Activated naive CD4-positive, alpha-beta T cell treated with anti-CD3 and anti-CD28 coated beads, Interleukin-2, amount 10 ng/mL, durations not matched to agents 7 days and 5 days (primary cell): ENCODE results near the gene SRPK3.

Experiments
- CTCF ChIA-PET: fragments of 350-600 bp; sonication (Branson Sonifier 250); formaldehyde crosslinking; loops from one replicate; lab custom pipeline; 2021; ENCODE audit warnings: antibody characterized with exemption; lab: Charles Lee
- DNase-seq: peaks from one replicate; pipeline ENCODE4 v3.0.0-alpha.2; 2020
- H3K27ac Mint-ChIP-seq: one replicate; pipeline ENCODE4 v1.8.0; 2021; ENCODE audit warnings: mild to moderate bottlenecking, moderate library complexity, mixed read lengths
- H3K27me3 Mint-ChIP-seq: one replicate; pipeline ENCODE4 v1.8.0; 2021; ENCODE audit warnings: mild to moderate bottlenecking, mixed read lengths
- H3K36me3 Mint-ChIP-seq: one replicate; pipeline ENCODE4 v1.8.0; 2021; ENCODE audit warnings: mixed read lengths
- H3K4me1 Mint-ChIP-seq: one replicate; pipeline ENCODE4 v1.8.0; 2021; ENCODE audit warnings: mixed read lengths
- H3K4me3 Mint-ChIP-seq: one replicate; pipeline ENCODE4 v1.8.0; 2021; ENCODE audit warnings: mild to moderate bottlenecking, moderate library complexity, mixed read lengths
- H3K9me3 Mint-ChIP-seq: one replicate; pipeline ENCODE4 v1.8.0; 2021; ENCODE audit warnings: mixed read lengths

Gene SRPK3, protein sequence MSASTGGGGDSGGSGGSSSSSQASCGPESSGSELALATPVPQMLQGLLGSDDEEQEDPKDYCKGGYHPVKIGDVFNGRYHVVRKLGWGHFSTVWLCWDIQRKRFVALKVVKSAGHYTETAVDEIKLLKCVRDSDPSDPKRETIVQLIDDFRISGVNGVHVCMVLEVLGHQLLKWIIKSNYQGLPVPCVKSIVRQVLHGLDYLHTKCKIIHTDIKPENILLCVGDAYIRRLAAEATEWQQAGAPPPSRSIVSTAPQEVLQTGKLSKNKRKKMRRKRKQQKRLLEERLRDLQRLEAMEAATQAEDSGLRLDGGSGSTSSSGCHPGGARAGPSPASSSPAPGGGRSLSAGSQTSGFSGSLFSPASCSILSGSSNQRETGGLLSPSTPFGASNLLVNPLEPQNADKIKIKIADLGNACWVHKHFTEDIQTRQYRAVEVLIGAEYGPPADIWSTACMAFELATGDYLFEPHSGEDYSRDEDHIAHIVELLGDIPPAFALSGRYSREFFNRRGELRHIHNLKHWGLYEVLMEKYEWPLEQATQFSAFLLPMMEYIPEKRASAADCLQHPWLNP

DNA sequence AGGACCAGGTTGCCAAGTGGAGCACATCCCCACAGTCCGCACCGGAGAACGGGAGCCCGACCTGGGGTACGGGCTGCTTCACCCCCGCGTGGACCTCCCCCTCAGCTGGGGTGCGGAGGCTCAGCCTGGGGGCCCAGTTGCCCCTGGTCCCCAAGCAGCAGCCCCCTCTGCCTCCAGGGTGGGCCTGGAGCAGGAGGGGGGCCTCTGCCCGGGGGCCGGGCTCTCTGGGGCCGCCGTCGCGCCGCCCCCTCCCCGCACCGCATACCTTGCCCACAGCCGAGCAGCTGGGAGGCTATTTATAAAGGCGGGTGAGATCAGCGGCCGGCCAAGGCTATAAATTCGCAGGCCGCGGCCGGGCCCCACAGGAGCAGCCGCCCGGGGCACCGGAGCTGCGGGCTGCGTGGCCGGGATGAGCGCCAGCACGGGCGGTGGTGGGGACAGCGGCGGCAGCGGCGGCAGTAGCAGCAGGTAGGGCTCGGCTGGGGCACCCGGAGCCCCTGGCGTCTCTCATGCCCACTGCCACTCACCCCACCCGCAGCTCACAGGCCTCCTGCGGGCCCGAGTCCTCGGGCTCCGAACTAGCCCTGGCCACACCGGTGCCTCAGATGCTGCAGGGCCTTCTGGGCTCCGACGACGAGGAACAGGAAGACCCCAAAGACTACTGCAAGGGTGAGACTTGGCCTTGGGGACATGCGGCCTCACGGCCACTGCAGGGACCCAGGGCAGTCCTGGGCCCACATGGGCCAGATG lies at the start of gene SRPK3:
Gene SRPK3, plus strand, starts transcription at position 364 of the 750 bp plus-strand sequence. Its CDS starts 46 bp downstream, at position 410.
- Mint-ChIP-seq H3K4me3 (no peak within 1 kb of the TSS), H3K36me3 (no peaks in the 10 kb centered on the region), H3K4me1 (no peaks in the 10 kb centered on the region), H3K27ac (peak within 1 kb of the TSS; percentile 49), H3K27me3 (peaks cover 29% of the 10 kb centered on the region), H3K9me3 (no peaks in the 10 kb centered on the region)
- CTCF ChIA-PET, result no interaction called here
- DNase-seq, result no peak

DNA sequence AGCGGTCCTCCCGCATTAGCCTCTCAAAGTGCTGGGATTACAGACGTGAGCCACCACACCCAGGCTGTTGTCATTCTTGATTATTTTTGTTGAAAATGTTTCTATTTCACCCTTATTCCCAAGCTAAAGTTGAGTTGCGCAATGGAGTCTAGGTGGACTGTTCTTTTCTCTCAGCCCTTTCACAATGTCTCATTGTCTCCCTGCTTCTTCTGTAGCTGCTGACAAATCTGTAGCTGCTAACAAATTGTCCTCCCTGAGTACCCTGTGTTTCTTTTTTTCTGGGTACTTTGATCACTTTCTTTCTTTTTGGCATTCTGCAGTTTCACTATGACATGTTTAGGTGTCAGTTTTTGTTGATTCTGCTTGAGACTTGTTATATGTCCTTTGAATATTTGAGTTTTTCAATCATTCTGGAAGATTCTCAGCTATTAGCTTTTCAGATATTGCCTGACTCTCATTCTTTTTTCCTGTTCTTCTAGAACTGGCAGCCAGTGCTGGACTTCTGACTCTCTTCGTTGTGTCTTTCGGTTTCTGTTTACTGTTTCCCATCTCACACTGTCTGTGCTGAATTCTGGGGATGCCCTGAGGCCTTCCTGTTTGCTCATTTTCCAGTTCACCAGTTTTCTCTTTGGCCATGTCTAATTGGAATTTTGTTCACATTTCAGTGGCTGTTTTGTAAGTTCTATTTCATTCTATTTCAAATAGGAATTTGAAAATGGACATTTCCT lies 49.6 kb upstream of the SRPK3 start:
- Mint-ChIP-seq H3K27ac (peak overlapping the region; percentile 82), H3K4me1 (peaks cover 44% of the 10 kb centered on the region), H3K9me3 (peaks cover 12% of the 10 kb centered on the region), H3K36me3 (peaks cover 36% of the 10 kb centered on the region), H3K27me3 (no peaks in the 10 kb centered on the region), H3K4me3 (no peak overlapping the region)
- no peak for DNase-seq
- CTCF ChIA-PET, result no interaction called here

DNA sequence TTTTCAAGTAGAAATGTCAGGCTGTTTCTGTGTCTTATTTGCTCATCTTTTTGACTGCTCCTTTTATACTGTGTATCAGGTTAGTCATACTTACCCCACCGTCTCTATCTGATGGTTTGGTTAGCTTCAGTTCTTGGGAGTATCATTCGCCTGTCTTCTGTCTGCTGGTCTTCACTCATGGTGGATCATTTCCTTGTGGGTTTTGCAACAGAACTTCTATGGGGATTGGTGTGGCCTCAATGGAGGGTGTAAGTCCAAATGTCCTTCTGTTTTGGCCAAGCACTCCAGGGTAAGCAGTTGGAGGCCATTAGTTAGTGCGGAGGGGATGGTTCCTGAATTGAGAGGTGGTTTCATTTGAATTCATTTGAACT lies 49.0 kb upstream of the SRPK3 start:
- H3K4me1 Mint-ChIP-seq, result peaks cover 41% of the 10 kb centered on the region
- CTCF ChIA-PET, result no interaction called here
- no peak overlapping the region for H3K4me3 Mint-ChIP-seq
- peak overlapping the region; percentile 44 for H3K27ac Mint-ChIP-seq
- H3K9me3 Mint-ChIP-seq, result peaks cover 12% of the 10 kb centered on the region
- DNase-seq, result no peak
- H3K27me3 Mint-ChIP-seq, result no peaks in the 10 kb centered on the region
- peaks cover 40% of the 10 kb centered on the region for H3K36me3 Mint-ChIP-seq

DNA sequence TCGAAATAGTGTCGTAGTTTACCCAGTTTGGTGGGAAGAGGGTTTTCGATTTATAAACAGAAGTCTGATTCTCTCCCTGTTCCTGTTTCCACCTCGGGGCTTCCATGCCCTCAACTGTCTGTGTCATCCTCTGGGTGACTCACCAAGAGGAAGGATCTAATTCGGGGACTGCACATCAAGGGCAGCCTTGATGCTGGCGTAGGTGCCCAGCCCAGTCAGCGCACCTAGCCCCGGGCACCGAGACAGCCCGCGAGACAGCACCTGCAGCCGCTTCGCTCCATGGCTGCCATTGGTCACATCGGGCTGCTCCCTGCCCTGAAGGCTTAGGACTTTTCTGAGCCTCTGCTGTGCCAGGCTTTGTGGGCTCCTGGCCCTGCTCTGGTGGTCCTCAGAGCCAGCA lies 48.4 kb upstream of the SRPK3 start:
- CTCF ChIA-PET, result no interaction called here
- Mint-ChIP-seq H3K4me3 (no peak overlapping the region), H3K9me3 (peaks cover 12% of the 10 kb centered on the region), H3K36me3 (peaks cover 40% of the 10 kb centered on the region), H3K27me3 (no peaks in the 10 kb centered on the region), H3K4me1 (peaks cover 35% of the 10 kb centered on the region), H3K27ac (peak overlapping the region; percentile 49)
- no peak for DNase-seq

DNA sequence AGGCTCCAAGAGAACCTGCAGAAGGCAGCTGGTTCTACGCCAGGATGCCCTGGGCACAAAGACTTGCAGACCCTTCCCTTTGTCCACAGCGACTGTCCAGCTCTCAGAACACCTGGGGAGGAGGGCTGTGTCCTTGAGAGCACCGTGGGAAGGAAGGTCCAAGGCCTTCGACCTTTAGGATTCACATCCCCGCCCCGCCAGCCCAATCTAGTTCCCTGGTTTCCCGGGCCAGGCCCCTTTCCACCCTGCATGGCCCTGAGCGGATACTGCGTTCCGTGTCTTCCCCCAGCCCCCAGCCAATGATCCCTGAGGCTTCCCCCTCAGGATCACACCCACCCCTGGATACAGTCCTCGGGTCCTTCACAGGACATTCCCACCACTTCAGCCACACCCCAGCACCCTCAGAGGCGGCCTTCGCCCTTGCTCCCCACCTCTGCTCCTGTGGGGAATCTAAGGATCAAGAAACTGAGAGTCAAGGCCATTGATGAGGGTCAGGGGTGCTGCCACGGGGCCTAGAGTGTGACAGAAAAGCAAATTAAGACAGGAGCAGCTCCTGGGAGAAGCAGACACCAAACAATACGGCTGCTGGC lies 47.1 kb upstream of the SRPK3 start:
- Mint-ChIP-seq H3K27ac (no peak overlapping the region), H3K36me3 (peaks cover 38% of the 10 kb centered on the region), H3K27me3 (no peaks in the 10 kb centered on the region), H3K9me3 (peaks cover 12% of the 10 kb centered on the region), H3K4me1 (peaks cover 27% of the 10 kb centered on the region), H3K4me3 (no peak overlapping the region)
- no peak for DNase-seq
- CTCF ChIA-PET, result no interaction called here

DNA sequence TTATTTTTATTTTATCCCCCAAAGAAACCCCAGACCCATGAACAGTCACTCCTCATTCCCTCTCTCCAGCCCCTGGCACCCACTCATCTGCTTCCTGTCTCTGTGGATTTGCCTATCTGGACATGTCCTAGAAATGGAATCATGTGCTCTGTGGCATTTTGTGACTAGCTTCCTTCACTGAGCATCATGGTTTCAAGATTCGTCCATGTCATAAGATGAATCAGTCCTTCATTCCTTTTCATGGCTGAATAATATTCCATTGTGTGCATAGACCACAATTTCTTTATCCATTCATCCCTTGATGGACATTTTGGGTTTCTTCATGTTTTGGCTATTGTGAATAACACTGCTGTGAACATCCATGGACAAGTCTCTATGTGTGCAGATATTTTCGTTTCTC lies 46.0 kb upstream of the SRPK3 start:
- H3K4me1 Mint-ChIP-seq, result peaks cover 35% of the 10 kb centered on the region
- CTCF ChIA-PET, result no interaction called here
- no peaks in the 10 kb centered on the region for H3K27me3 Mint-ChIP-seq
- H3K4me3 Mint-ChIP-seq, result no peak overlapping the region
- DNase-seq, result no peak
- peak overlapping the region; percentile 31 for H3K27ac Mint-ChIP-seq
- peaks cover 34% of the 10 kb centered on the region for H3K36me3 Mint-ChIP-seq
- H3K9me3 Mint-ChIP-seq, result peaks cover 12% of the 10 kb centered on the region

DNA sequence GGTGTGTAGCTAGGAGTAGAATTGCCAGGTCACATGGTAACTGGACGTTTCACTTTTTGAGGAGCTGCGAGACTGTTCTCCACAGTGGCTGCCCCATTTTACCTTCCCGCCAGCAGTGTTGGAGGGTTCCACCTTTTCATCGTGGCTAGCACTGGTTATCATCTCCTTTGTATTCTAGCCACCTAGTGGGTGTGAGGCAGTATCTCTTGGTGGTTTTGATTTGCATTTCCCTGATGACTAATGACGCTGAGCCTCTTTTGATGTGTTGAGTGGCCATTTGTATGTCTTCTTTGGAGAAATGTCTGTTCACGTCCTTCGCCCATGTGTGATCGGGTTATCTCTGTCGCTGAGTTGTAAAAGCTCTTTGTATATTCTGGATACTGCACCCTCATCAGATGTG lies 45.6 kb upstream of the SRPK3 start:
- Mint-ChIP-seq H3K4me3 (no peak overlapping the region), H3K36me3 (peaks cover 36% of the 10 kb centered on the region), H3K9me3 (peaks cover 12% of the 10 kb centered on the region), H3K4me1 (peaks cover 39% of the 10 kb centered on the region), H3K27me3 (no peaks in the 10 kb centered on the region), H3K27ac (no peak overlapping the region)
- no peak for DNase-seq
- CTCF ChIA-PET, result no interaction called here

DNA sequence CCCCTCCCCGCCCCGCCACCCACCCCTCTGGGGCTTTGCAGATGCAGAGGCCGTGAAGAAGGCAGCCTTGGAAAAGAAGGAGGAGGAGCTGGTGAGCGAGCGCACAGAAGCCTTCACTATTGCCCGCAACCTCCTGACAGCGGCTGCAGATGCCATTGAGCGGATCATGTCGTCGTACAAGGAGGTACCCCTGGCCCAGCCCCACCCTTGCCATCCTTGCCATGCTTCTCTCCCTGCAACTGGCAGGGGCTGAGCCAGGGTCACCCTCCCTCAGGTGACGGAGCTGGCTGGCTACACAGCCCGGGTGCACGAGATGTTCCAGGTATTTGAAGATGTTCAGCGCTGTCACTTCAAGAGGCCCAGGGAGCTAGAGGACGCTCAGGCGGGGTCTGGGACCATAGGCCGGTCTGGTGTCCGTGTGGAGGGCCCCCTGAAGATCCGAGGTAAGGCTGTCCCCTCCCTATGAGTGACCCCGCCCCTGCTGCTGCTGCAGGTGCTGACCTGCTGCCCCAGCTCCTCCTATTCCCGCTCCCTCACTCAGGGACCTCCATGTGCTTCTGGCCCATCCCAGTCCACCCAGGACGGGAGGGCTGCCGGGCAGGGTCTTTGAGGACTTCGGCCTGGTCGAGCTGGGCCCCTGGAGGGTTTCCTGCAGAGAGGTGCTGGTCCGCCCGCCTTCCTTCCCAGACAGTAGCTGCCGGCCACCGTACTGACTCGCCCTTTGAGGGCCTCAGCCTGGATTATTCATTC lies 44.6 kb upstream of the SRPK3 start:
- no peaks in the 10 kb centered on the region for H3K27me3 Mint-ChIP-seq
- DNase-seq, result no peak
- CTCF ChIA-PET, result interaction anchor here (1.3 kb wide), 1 partner anchor 27 kb away, joined by 3 read pairs; no protein-coding TSS in a partner anchor
- peaks cover 33% of the 10 kb centered on the region for H3K36me3 Mint-ChIP-seq
- peaks cover 11% of the 10 kb centered on the region for H3K9me3 Mint-ChIP-seq
- H3K4me3 Mint-ChIP-seq, result no peak overlapping the region
- peak overlapping the region; percentile 17 for H3K27ac Mint-ChIP-seq
- peaks cover 40% of the 10 kb centered on the region for H3K4me1 Mint-ChIP-seq

DNA sequence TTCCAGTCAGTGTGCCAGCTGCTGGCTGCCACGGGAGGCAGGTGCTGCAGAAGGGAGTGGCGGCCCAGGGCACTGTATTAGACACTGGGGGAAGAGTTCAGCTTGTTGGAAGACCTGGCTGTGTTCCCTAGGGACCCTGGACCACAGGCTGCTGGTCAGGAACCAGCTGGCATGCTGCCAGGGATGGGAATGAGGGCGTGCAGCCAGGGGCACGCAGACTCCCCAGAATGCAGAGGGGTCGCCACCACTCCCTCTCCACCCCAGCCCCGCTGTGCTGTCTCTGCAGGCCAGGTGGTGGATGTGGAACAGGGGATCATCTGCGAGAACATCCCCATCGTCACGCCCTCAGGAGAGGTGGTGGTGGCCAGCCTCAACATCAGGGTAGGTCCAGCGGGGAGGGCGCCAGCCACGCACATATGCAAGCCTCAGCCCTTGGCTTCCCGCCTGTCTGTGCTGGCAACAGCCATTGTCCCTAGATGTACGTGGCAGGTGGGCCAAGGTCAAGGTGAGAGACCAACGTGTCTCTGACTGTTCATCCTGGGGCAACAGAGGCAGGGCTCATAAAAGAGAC lies 43.9 kb upstream of the SRPK3 start:
- H3K27ac Mint-ChIP-seq, result no peak overlapping the region
- no peak for DNase-seq
- H3K4me1 Mint-ChIP-seq, result peaks cover 38% of the 10 kb centered on the region
- CTCF ChIA-PET, result interaction anchor here (1.3 kb wide), 1 partner anchor 26 kb away, joined by 3 read pairs; no protein-coding TSS in a partner anchor
- H3K4me3 Mint-ChIP-seq, result no peak overlapping the region
- H3K9me3 Mint-ChIP-seq, result peaks cover 3% of the 10 kb centered on the region
- H3K27me3 Mint-ChIP-seq, result no peaks in the 10 kb centered on the region
- peaks cover 26% of the 10 kb centered on the region for H3K36me3 Mint-ChIP-seq

DNA sequence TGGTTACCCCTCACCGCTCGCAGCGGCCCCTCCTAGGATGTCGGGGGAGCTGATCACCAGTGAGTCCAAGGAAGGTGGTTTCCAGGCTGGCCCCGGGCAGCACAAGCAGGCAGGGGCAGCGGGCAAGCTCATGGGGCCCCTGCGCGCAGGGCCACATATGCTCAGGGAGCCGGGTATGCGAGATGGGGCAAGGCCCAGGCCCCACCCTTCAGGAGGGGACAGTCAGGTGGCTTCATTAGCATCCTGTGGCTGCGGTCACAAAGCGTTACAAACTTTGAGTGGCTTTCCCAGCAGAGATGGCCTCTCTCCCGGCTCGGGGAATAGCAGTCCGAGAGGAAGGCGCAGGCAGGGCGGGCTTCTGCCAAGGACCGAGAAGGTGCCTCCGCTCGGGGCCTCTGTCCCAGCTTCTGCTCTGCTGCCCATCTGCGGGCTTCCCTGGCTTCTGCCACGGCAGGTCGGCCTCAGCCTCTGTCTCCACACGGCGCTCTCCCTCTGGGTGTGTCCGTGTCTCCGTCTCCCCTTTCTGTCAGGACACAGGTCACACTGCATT lies 42.7 kb upstream of the SRPK3 start:
- H3K27ac Mint-ChIP-seq, result no peak overlapping the region
- no peak overlapping the region for H3K4me3 Mint-ChIP-seq
- H3K4me1 Mint-ChIP-seq, result peaks cover 38% of the 10 kb centered on the region
- H3K36me3 Mint-ChIP-seq, result peaks cover 22% of the 10 kb centered on the region
- CTCF ChIA-PET, result no interaction called here
- H3K9me3 Mint-ChIP-seq, result peaks cover 3% of the 10 kb centered on the region
- no peak for DNase-seq
- H3K27me3 Mint-ChIP-seq, result no peaks in the 10 kb centered on the region

DNA sequence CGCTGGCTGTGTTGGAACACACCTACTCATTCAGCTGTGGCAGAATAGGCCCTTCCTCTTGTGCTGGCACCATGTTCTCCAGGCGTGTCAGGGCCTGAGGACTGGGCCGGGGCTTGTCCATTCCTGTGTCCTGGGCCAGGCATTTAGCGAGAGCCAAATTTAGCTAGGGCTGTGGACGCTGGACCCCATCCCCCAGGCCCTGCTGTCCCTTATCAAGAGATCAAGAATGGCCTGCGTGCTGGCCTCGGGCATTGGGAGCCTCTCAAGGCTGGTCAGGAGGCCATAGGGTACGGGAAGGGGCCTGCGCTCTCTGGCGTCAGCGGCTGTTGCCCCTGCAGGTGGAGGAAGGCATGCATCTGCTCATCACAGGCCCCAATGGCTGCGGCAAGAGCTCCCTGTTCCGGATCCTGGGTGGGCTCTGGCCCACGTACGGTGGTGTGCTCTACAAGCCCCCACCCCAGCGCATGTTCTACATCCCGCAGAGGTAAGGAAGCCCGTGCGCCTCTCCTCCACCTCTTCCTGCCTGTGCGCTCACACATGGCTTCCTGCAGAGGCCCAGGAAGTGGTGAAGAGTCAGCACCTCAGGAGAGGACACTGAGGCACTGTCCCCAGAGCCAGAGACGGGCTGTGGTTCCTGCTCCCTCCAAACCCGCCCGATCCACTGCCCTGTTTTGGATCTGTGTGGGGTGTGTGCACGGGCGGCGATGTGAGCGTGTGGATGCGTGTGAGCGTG lies 40.9 kb upstream of the SRPK3 start:
- Mint-ChIP-seq H3K9me3 (peaks cover 1% of the 10 kb centered on the region), H3K27me3 (peaks cover 7% of the 10 kb centered on the region), H3K36me3 (peaks cover 14% of the 10 kb centered on the region), H3K27ac (peak overlapping the region; percentile 92), H3K4me1 (peaks cover 39% of the 10 kb centered on the region), H3K4me3 (peak overlapping the region; percentile 62)
- CTCF ChIA-PET, result no interaction called here
- DNase-seq, result peak; percentile 60

DNA sequence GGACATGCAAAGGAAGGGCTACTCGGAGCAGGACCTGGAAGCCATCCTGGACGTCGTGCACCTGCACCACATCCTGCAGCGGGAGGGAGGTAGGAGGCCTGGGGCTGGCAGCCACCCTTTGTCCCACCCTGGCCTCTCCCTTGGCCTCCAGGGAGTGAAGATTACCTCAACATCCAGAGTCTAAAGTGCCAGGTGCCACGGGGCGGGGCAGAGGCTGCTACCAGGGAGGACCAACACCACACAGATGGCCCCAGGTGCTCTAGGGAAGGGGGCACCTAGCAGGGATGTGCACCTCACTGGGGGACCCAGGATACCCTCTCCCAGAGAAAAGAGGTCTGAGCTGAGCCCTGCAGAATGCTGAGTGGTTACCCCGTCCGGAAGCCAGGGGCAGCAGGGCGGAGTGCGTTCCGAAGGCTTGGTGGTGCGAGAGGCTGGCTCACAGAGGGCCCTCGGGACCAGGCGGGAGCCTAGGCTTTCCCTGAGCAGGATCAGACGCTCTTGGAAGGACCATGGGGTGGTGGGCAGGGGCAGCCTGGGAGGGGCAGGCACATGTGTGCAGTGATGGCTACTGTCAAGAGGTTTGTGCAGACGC lies 40.1 kb upstream of the SRPK3 start:
- no peaks in the 10 kb centered on the region for H3K9me3 Mint-ChIP-seq
- H3K4me1 Mint-ChIP-seq, result peaks cover 31% of the 10 kb centered on the region
- peaks cover 12% of the 10 kb centered on the region for H3K27me3 Mint-ChIP-seq
- CTCF ChIA-PET, result no interaction called here
- peak overlapping the region; percentile 92 for H3K27ac Mint-ChIP-seq
- H3K36me3 Mint-ChIP-seq, result peaks cover 9% of the 10 kb centered on the region
- DNase-seq, result no peak
- peak overlapping the region; percentile 62 for H3K4me3 Mint-ChIP-seq
